Measurements from ENCODE around the gene PRMT2. TPM values are rescaled to one million over a fixed set of nuclear protein-coding genes. Genes with fewer than 3 reads are reported as not detected.
"Not testable (repeated sequence)": the region's sequence is repeated elsewhere in the genome, so short reads cannot be mapped to it uniquely, and the experiment has no call there.

Gene PRMT2
- total and polyA plus RNA-seq, 8 donors = 18.7 to 85.0 (median 63.9) TPM

DNA sequence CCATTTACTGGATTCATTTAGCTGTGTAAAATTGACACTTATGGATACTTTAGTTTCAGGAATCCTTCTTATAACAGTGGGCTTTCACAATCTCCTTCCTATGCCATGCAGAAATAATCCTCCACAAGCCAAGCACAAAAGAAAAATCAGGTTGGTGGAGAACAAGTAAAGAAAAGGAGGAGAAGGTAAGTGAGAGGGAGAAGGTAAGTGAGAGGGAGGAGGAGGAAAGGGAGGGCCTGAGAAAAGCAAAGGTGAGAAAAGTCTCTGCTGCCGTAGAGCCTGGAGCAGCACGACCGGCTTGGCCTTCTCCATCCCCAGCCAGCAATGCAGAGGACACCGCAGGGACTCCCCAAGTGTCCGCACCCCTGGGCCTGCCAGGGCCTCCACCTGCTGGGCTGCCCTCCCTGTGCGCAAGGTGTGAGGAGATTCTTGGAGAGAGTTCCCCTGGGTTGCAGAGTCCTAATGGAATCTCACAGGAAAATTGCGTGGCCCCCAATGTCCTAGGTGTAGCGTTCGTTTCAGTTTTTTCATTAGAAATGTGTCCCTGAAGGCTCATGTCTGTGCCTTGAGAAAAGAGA is 39.0 kb downstream of the PRMT2 start:
- no peaks in the 10 kb centered on the region for H3K9me3 ChIP-seq
- H3K27me3 ChIP-seq = peaks cover 0 to 17% (median under 1%) of the 10 kb centered on the region in 3 donors
- TF ChIP-seq POLR2A (IDR thresholded peaks at IDR 0.05) = no peak
- TF ChIP-seq, protein P1, sequence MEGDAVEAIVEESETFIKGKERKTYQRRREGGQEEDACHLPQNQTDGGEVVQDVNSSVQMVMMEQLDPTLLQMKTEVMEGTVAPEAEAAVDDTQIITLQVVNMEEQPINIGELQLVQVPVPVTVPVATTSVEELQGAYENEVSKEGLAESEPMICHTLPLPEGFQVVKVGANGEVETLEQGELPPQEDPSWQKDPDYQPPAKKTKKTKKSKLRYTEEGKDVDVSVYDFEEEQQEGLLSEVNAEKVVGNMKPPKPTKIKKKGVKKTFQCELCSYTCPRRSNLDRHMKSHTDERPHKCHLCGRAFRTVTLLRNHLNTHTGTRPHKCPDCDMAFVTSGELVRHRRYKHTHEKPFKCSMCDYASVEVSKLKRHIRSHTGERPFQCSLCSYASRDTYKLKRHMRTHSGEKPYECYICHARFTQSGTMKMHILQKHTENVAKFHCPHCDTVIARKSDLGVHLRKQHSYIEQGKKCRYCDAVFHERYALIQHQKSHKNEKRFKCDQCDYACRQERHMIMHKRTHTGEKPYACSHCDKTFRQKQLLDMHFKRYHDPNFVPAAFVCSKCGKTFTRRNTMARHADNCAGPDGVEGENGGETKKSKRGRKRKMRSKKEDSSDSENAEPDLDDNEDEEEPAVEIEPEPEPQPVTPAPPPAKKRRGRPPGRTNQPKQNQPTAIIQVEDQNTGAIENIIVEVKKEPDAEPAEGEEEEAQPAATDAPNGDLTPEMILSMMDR (IDR thresholded peaks at IDR 0.05) = no peak
- no peak for TF ChIP-seq EP300 (IDR thresholded peaks at IDR 0.05)
- intact Hi-C loops (cut with DNase I; ENCODE audit: low total_unique reads) = no loop called here
- no peak for DNase-seq
- no peak overlapping the region for H3K4me3 ChIP-seq
- no peaks in the 10 kb centered on the region for H3K4me1 ChIP-seq
- WGBS, 5 donors = 84 to 89% (median 85%) methylated on average over 9 of the region's 9 CpGs
- H3K36me3 ChIP-seq = no peaks in the 10 kb centered on the region
- no peak overlapping the region for H3K27ac ChIP-seq

DNA sequence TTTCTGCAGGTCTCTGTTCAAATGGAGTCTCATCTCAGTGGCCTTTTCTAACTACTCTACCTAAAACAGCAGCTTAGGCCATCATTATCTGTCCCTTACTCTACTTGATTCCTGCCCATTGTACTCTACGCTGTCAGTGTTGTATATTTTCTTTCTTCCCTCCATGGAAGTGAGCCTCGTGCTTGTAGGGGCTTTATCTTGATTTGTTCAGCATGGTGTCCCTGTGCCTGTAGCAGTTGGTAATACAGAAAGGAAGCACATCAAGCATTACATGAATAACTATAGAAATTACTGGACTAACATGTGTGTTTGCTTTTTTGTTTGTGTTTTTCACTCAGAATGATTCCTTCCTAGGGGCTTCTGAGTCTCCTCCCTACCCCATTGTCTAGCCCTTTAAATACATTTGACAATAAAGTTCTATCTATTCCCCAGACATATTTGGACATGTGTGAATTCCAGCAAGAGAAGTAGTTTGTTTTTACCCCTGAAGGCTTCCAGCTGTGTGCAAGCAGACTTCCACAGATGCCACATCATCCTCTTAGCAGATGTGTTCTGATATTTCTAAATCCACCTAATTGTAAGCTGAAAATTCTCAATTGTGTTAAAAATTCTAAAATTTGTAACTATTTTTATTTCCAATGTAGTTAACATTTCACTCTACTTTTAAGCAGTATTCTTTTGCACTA is 40.3 kb downstream of the PRMT2 start:
- intact Hi-C loops (cut with DNase I; ENCODE audit: low total_unique reads) = no loop called here
- no peaks in the 10 kb centered on the region for H3K4me1 ChIP-seq
- H3K27ac ChIP-seq = no peak overlapping the region
- TF ChIP-seq, protein P1 (IDR thresholded peaks at IDR 0.05) = no peak
- TF ChIP-seq POLR2AphosphoS5 (IDR thresholded peaks at IDR 0.05) = no peak
- no peak for TF ChIP-seq POLR2A (IDR thresholded peaks at IDR 0.05)
- no peak for TF ChIP-seq EP300 (IDR thresholded peaks at IDR 0.05)
- no peaks in the 10 kb centered on the region for H3K36me3 ChIP-seq
- DNase-seq = no peak
- peaks cover 0 to 8% (median 0%) of the 10 kb centered on the region in 3 donors for H3K27me3 ChIP-seq
- H3K9me3 ChIP-seq = no peaks in the 10 kb centered on the region
- 42 to 69% (median 53%) methylated on average over 2 of the region's 2 CpGs for WGBS, 5 donors
- no peak overlapping the region for H3K4me3 ChIP-seq

DNA sequence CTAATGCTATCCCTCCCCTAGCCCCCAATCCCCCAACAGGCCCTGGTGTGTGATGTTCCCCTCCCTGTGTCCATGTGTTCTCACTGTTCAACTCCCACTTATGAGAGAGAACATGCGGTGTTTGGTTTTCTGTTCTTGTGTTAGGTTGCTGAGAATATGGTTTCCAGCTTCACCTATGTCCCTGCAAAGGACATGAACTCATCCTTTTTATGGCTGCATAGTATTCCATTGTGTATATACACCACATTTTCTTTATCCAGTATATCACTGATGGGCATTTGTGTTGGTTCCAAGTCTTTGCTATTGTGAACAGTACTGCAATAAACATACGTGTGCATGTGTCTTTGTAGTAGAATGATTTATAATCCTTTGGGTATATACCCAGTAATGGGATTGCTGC is 41.1 kb downstream of the PRMT2 start:
- WGBS, 5 donors = 86 to 98% (median 96%) methylated on average over 2 of the region's 2 CpGs
- H3K9me3 ChIP-seq; H3K4me1 ChIP-seq; H3K36me3 ChIP-seq; H3K27ac ChIP-seq; DNase-seq; H3K27me3 ChIP-seq; H3K4me3 ChIP-seq; intact Hi-C loops (cut with DNase I; ENCODE audit: low total_unique reads): not testable (repeated sequence)

DNA sequence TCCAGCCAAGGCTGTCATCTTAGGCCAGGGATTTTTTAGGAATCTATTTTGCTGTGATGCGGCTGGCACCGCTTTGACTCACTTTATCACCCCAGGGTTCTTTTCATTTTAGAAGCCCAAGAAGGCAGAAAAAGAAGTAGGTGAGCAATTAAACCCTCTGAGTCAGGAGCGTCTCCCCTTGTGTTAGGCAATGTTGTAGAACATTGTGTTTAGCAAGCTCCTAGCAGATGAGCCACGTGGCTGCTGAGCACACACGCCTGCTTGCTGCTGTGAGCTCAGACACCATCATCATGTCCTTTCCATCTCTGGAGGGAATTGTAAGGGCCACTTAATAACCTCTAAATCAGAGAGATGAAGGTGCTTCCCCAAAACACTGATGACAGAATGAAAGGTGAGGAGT is 46.1 kb downstream of the PRMT2 start:
- intact Hi-C loops (cut with DNase I; ENCODE audit: low total_unique reads); H3K27me3 ChIP-seq; H3K27ac ChIP-seq; DNase-seq; H3K4me1 ChIP-seq; H3K9me3 ChIP-seq; H3K4me3 ChIP-seq; H3K36me3 ChIP-seq: not testable (repeated sequence)
- 73 to 82% (median 76%) methylated on average over 5 of the region's 5 CpGs for WGBS, 5 donors

DNA sequence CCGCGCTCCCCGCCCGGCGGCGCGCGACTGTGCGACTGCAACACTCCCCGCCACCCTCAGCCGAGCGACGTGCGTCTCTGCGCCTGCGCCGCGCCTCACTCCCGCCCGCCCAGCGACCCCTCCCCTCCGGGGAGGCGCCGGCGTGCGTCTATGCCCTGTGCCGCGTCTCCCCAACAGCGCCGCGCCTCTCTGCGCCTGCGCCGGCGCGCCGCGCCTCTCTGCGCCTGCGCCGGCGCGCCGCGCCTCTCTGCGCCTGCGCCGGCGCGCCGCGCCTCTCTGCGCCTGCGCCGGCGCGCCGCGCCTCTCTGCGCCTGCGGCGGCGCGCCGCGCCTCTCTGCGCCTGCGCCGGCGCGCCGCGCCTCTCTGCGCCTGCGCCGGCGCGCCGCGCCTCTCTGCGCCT is 63.2 kb downstream of the PRMT2 start:
- H3K36me3 ChIP-seq; H3K27ac ChIP-seq; H3K4me3 ChIP-seq; intact Hi-C loops (cut with DNase I; ENCODE audit: low total_unique reads); H3K4me1 ChIP-seq; H3K27me3 ChIP-seq; H3K9me3 ChIP-seq; DNase-seq: not testable (repeated sequence)
- 40 to 88% (median 68%) methylated on average over 1 to 30 of the region's 81 CpGs; no CpG with 5 or more reads in 2 of the 5 donors for WGBS, 5 donors

DNA sequence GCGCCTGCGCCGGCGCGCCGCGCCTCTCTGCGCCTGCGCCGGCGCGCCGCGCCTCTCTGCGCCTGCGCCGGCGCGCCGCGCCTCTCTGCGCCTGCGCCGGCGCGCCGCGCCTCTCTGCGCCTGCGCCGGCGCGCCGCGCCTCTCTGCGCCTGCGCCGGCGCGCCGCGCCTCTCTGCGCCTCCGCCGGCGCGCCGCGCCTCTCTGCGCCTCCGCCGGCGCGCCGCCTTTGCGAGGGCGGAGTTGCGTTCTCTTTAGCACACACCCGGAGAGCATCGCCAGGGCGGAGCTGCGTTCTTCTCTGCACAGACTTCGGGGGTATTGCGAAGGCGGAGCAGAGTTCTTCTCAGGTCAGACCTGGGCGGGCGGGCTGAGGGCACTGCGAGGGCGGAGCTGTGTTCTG is 63.6 kb downstream of the PRMT2 start:
- H3K27ac ChIP-seq; H3K9me3 ChIP-seq; H3K27me3 ChIP-seq; H3K4me1 ChIP-seq; intact Hi-C loops (cut with DNase I; ENCODE audit: low total_unique reads); H3K36me3 ChIP-seq; H3K4me3 ChIP-seq; DNase-seq: not testable (repeated sequence)
- WGBS, 5 donors = 59 to 89% (median 70%) methylated on average over 27 to 35 of the region's 69 CpGs; no CpG with 5 or more reads in 1 of the 5 donors

Other genes with a start within 250 kb of the PRMT2 start
- gene DIP2A, start 176.8 kb upstream of the PRMT2 start, total RNA-seq = 100 to 1,000 TPM in 2 of 5 donors, 10 to 100 TPM in 3; 49.0 to 122 (median 61.8) TPM
- gene DIP2A, start 176.8 kb upstream of the PRMT2 start, polyA plus RNA-seq = 10 to 100 TPM in 2 of 3 donors, 1 to 10 TPM in 1; 7.3 to 17.3 (median 10.8) TPM
- 10 to 100 TPM in 1 of 5 donors, 1 to 10 TPM in 3, not detected in 1; 1.8 to 18.4 (median 6.2) TPM for gene S100B, start 30.6 kb upstream of the PRMT2 start, total RNA-seq
- 10 to 100 TPM in 1 of 3 donors, 1 to 10 TPM in 2; 7.0 to 13.7 (median 9.1) TPM for gene S100B, start 30.6 kb upstream of the PRMT2 start, polyA plus RNA-seq